HG03095 (cell line): ENCODE measurements around the gene PES1.
"Not testable (repeated sequence)": the region's sequence is repeated elsewhere in the genome, so short reads cannot be mapped to it uniquely, and the experiment has no call there.

Source experiments
- ATAC-seq: cut with Tn5 transposase; IDR thresholded peaks from one replicate; pipeline ENCODE4 v1.9.1; 2021; ENCODE audit warnings: moderate library complexity; ENCODE audit not compliant: unreplicated experiment

The PES1 gene

DNA sequence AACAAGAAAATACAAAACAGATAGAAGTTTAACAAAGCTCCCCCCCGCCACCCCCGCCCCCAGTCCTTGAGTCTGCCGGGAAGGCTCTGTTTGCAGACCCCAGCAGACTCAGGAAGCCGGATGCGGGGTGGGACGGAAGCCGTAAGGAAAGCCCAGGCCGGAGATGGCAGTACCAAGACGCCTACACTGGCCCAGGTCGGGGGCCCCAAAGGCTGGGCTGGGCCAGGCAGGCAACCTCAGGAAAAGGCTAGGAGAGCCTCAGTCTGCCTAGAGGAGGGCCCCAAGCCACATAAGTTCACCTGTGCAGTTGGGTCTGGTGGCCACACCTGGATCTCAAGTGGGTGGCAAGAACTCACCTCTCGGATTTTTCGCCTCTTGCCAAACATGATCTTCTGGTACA, 13.2 kb downstream of the PES1 start:
- ATAC-seq: no peak

- ATAC-seq: no peak
These were observed 15.9 kb downstream of the PES1 start for GRCh38 chr22:30575859-30576258.

DNA sequence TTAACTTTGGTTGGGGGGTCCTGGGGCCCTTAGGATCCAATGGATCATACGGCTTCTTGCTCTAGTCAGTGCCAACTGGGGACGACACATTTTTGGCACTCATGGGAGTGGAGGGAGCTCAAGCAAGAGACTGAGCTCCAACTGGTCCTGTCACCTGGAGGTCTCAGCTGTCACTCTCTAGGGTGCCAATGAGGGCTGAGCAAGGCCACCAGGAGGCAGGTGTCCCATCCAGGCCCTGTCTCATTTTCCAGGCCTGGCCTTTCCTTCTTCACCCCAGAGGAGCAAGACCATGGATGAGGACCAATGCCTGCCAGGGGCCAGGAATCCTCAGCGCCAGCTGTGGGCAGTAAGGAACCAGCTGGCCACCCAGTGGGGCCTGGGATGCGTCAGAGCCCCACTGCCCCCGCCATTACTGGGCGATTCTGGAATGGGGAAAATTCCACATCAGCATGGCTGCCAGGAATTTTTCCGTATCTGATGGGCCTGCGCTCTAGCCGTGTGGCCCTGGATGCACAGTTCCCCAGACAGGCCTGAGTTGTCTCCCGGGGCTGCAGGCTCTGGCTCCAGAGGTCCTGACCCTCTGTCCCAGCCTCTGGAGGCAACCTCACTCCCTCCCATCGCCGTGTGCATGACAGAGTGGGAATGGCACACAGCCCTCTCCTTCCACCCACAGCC, 16.6 kb downstream of the PES1 start:
- ATAC-seq: no peak

DNA sequence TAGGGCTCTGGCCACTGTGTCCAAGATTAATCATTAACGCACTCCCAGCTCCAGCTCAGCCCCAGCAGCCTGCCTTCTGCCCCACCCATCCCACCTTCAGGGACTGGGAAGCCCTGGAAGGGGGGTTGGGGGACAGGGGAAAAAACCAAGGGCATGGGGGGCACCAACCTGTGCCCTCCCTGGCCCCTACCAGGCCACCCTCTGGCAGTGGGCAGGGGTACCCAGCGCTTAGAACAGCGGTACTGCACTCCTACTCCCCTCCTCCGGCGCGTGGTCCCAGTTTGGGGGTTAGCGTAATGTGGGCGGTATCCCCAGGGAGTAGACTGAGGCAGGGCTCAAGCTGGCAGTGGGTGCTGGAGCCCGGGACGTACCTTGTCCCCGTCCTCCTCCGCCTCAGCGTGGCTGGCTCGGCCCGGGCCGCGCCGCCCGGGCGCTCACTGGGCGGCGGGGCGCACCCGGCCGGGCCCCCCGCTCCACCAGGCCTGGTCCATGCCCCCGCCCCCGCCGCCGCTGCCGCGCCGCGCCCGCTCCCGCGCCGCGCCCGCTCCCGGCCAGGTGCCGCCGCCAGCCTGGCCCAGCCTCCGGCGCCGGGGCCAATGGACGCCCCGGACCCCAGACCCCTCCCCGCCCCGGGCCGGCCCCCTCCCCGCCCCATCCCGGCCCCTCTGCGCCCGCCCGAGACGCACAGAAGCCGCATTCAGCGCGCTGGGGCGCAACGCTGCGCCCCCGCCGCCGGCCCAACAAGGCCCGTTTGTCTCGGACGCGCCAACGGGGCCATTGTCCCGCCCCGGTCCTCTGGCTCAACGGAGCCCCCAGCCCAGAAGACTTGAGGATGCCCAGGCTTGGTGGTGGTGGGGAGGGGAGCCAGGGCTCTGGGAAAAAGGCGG, 17.4 kb downstream of the PES1 start, which contains the start of gene GAL3ST1:
Gene GAL3ST1 (minus strand): TSS at position 571 of the 887 bp plus-strand sequence. CDS start 17,273 bp downstream, outside the sequence.
- ATAC-seq: no peak

- no peak for ATAC-seq
These were observed 18.1 kb downstream of the PES1 start for GRCh38 chr22:30573594-30574094.

DNA sequence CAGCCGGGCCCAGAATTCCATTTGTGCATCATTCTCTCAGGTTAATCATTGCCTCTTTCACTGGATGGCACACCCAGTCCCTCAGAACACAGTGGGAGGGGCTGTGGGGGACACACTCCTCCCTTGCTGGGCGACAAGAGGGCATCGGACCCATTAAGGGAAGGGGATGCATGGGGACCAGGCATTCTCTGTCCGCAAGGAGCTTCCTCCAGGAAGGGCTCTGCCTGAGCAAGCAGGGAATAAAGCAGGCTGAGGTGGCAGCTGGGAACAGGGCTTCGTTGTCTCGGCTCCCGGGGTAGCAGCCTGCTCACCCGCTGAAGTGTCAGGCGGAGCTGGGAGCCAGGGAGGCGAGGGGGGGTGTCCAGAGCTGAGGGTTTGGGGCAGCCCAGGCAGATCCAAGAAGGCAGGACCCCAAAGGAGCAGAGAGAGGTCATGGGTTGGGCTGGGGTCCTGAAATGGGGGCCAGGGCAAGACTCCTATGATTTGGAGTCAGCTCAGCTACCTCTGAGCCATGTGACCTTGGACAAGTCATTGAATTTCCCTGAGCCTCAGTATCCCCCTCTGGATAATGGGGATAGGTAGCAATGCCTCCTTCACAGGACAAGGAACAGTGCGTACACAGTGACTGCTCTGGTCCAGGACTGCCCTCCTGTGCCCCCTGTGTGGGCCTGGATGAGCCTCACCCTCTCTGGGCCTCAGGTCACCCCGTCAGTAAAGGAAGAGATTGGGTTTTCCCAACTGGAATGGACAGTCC, 18.7 kb downstream of the PES1 start:
- ATAC-seq: no peak

- ATAC-seq: no peak
These were observed 19.5 kb downstream of the PES1 start for GRCh38 chr22:30572210-30572609.

DNA sequence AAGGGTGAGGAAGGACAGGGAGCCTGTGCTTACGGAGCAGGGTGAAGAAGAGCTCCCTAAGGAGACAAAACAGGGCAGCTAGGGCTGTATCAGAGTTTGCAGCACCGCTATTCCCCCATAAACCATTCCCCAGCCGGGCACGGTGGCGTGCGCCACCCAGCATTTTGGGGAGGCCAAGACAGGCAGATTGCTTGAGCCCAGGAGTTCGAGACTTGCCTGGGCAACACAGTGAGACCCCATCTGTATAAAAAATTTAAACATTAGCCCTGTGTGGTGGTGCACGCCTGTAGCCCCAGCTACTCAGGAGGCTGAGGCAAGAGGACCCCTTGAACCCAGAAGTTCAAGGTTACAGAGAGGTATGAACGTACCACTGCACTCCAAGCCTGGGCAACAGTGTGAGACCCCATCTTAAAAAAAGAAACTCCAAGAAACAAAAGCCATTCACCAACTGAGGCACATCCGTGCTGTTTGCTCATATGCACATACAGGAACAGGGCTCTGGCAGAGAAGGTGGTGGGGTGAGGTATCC, 22.0 kb downstream of the PES1 start:
- no peak for ATAC-seq

- ATAC-seq: no peak
These were observed 23.4 kb downstream of the PES1 start for GRCh38 chr22:30568137-30568805.

- not testable (repeated sequence) for ATAC-seq
These were observed 24.4 kb downstream of the PES1 start for GRCh38 chr22:30567277-30567676.

GRCh38 chr22:30566125-30566524, 25.6 kb downstream of the PES1 start:
- no peak for ATAC-seq

DNA sequence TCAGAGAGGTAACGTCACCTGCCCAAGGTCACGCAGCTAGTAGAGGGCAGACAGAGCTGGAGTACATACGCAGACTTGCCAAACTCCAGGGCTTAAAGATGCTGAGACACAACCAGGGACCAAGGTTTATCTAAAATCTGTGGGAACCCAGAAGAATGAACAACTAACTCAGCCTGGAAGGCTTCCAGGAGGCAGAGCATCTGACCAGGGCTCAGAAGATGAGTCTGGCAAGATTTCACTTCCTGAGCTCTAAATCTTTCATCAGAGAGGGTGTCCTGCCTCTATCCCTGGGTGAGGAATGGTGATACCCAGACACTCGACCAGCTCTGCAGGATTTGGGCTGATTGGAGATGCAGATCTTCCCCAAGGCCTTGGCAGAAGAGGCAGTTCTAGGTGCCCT, 26.4 kb downstream of the PES1 start:
- no peak for ATAC-seq

DNA sequence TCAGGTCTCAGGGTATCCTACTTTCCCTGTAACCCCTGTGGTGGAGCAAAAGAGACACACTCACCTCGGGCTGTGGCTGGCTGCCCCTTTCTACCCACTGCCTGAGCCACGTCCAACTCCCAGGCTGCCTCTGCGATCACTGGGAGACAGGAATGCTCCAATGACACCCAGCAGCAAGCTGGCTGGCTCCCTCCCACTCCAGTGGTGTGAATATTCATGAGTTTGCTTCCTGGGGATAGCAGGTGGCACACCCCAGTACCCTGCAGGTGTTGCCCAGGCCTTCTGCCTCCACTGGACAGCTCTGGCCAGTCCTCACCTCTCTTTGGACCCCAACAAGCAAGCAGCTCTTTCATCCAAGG, 27.0 kb downstream of the PES1 start:
- ATAC-seq: no peak

DNA sequence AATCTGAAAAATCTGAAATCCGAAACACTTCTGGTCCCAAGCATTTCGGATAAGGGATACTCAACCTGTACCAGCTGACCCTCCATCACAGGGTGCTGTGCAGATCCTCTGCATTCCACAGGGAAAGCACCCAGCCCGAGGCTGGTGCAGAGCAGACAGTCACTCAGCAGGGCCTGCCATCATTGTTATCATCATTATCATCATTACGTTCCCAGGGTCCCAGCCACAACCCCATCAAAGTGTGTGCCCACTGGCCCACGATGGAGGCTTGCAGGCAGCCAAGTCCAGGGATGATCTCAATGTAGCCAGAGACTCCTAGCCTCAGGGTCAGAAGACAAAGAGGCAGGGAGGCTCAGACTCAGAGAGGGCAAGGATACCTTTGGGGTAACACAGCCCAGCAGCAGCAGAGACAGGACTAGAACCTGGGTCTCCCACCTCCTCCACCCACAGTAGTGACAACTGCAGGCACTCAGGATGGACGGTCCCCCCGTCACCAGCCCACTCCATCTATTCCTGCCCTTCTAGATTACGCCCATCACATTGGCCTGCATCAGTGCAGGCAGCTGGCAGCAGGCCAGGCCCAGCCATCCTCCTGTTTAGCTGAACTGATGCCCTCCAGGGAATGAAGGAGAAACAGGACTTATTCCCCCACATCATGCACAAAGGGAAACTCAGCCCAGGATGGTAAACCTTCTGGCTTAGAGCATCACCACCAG, 27.5 kb downstream of the PES1 start:
- ATAC-seq: no peak

GRCh38 chr22:30562366-30562765, 29.3 kb downstream of the PES1 start:
- ATAC-seq: no peak

DNA sequence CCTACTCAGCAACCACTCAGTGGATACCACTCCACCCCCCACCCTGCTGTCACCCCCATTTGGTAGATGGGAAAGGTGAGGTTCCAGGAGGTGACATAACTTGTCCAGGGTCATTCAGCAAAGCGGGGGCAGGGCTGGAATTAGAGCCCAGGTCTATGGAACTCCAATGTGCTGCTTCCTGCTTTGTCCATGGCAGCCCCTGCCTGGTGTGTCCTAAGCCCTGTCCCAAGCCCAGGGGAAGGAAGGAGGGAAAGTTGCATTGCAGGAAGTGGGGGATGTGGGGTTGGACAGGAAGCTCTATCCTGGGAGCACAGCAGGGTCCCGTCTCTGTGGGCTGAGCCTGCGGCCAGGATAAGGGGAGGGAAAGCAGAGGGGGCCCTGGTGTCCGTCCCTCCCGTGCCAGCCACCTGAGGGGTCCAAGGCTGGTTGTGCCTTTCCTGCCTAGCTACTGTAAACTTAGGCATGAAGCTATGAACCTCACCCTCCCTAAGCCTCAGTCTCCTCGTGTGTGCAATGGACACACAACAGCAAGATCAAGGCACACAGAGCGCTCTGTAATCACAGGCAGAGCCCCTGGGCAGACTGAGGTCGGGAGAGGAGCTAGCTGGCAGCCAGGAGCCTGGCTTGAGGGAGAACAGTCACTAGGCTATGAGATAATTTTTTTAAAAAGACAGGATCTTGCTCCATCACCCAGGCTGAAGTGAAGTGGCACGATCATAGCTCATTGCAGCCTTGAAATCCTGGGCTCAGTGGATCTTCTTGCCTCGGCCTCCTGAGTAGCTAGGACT, 30.1 kb downstream of the PES1 start:
- no peak for ATAC-seq

- ATAC-seq: not testable (repeated sequence)
These were observed 31.0 kb downstream of the PES1 start for GRCh38 chr22:30560643-30561202.

DNA sequence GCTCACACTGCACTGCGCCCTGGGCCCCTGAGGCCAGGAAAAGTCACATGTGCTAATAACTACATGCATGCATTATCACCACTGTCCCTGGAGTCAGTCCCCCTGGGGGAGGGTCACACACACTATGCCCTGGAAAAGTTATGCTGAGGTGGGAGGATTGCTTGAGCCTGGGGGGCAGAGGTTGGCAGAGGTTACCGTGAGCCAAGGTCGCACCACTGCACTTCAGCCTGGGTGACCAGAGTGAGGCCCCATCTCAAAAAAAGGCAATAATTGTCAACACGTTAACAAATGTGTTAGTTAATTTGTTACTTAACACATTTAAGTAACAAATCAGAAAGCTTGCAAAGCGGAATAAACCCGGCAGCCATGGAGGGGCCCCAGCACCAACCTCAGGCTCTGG, 31.8 kb downstream of the PES1 start:
- no peak for ATAC-seq

DNA sequence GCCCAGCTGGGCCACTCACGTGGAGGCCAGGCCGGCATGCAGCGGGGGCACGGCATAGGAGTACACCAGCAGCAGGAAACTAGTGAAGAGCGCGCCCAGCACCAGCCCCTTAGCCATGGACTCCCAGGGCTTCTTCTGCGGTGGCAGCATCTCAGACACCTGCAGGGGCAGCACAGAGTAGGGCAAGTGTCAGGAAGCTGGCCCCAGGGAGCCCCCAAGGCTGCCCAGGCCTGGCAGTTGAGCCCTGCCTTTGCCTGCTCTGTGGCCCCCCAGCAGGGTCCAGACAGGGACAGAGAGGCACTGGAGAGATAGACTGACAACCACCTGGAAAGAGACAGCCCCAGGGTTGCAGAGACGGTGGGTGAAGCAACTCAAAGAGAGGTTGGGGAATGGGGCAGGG, 34.5 kb downstream of the PES1 start:
- no peak for ATAC-seq
